GM10248 (cell line): Measurements from ENCODE around the gene GPR18.

ENCODE experiments used
- CTCF ChIA-PET: fragments of 300-600 bp; sonication (Branson Sonifier 250); formaldehyde crosslinking; extraction: SDS; loops from one replicate; lab custom pipeline; 2021; ENCODE audit warnings: antibody characterized with exemption; lab: Yijun Ruan, JAX
- POLR2A ChIA-PET: fragments of 350-650 bp; sonication (Branson Sonifier 250); formaldehyde crosslinking; extraction: SDS; loops from one replicate; lab custom pipeline; 2020; ENCODE audit warnings: antibody characterized with exemption; lab: Yijun Ruan, JAX
- DNase-seq: peaks from one replicate; pipeline ENCODE4 v3.0.0; 2012; ENCODE audit errors: extremely low spot score
- TF ChIP-seq, protein P1 (sequence below): IDR thresholded peaks from 2 replicates; pipeline ENCODE4 v1.5.1; 2012; ENCODE audit warnings: mild to moderate bottlenecking, low read depth; ENCODE audit errors: extremely low read depth, missing control alignments, control extremely low read depth

Gene GPR18

GRCh38 chr13:99207511-99207910 is 50.7 kb downstream of the GPR18 start:
- POLR2A ChIA-PET, result no interaction called here
- CTCF ChIA-PET, result interaction anchor here (1.3 to 5.2 kb wide), 5 partner anchors 9 to 229 kb away, joined by 4 to 24 read pairs (median 5); no protein-coding TSS in a partner anchor
- TF ChIP-seq, protein P1, sequence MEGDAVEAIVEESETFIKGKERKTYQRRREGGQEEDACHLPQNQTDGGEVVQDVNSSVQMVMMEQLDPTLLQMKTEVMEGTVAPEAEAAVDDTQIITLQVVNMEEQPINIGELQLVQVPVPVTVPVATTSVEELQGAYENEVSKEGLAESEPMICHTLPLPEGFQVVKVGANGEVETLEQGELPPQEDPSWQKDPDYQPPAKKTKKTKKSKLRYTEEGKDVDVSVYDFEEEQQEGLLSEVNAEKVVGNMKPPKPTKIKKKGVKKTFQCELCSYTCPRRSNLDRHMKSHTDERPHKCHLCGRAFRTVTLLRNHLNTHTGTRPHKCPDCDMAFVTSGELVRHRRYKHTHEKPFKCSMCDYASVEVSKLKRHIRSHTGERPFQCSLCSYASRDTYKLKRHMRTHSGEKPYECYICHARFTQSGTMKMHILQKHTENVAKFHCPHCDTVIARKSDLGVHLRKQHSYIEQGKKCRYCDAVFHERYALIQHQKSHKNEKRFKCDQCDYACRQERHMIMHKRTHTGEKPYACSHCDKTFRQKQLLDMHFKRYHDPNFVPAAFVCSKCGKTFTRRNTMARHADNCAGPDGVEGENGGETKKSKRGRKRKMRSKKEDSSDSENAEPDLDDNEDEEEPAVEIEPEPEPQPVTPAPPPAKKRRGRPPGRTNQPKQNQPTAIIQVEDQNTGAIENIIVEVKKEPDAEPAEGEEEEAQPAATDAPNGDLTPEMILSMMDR, result no peak
- no peak for DNase-seq

DNA sequence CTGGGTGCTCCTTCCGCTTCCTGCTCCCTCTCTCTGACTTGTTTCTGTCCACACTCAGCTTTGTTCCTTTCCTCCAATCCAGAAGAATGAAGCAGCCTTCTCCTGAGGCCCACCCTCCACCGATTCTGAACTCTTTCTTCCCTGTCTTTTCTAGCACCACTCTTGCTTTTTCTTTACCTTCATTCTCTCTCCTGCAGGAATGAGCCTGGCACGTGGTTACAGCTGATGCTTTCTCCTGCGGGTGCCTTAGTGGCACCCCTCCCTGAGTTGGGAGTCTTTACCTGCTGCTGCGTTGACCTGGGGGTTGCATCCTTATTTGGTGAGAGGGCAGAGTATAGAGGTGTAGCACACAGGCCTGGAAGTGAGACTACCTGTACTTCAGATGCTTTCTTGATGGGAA is 51.3 kb downstream of the GPR18 start:
- no peak for DNase-seq
- TF ChIP-seq, protein P1, result no peak
- ChIA-PET CTCF (interaction anchor here (1.1 to 5.2 kb wide), 10 partner anchors 9 to 230 kb away, joined by 3 to 24 read pairs (median 6); no protein-coding TSS in a partner anchor), POLR2A (no interaction called here)

- ChIA-PET CTCF (interaction anchor here (0.9 to 5.2 kb wide), 8 partner anchors 8 to 230 kb away, joined by 3 to 24 read pairs (median 8); no protein-coding TSS in a partner anchor), POLR2A (no interaction called here)
- DNase-seq, result no peak
- TF ChIP-seq, protein P1, result no peak
These were observed 52.0 kb downstream of the GPR18 start for GRCh38 chr13:99206226-99206625.

DNA sequence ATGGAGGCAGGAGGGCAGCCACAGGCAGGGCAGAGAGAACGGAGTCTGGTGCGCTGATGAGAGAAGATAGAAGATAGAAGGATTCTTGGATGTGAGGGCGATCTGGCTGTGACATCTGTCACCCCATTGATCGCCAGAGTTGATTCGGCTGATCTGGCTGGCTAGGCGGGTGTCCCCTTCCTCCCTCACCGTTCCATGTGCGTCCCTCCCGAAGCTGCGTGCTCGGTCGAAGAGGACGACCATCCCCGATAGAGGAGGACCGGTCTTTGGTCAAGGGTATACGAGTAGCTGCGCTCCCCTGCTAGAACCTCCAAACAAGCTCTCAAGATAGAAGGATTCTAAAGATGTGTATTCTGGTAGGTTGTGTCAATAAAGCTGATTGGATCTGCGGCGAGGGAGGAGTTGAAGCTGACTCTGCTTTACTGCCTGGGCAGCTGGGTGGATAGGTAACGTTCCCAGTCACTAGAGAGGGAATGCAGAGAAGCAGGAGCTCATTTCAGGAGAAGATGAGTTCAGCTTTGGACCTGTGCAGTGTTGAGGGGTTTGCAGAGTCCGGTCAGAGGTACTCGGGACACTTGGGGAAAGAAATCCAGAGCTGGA is 52.5 kb downstream of the GPR18 start:
- no peak for DNase-seq
- POLR2A ChIA-PET, result no interaction called here
- CTCF ChIA-PET, result interaction anchor here (0.9 to 5.2 kb wide), 8 partner anchors 9 to 231 kb away, joined by 3 to 24 read pairs (median 8); no protein-coding TSS in a partner anchor
- TF ChIP-seq, protein P1, result no peak
